Mesodermal cell (in vitro differentiated cells): Measurements from ENCODE around the gene PTEN.
"Not testable (repeated sequence)": the region's sequence is repeated elsewhere in the genome, so short reads cannot be mapped to it uniquely, and the experiment has no call there.

Experiments
- H3K27ac ChIP-seq: 2 replicates; pipeline ENCODE4 v1.7.0; 2013; ENCODE audit warnings: mild to moderate bottlenecking, low read depth, low read length, moderate library complexity; ENCODE audit not compliant: severe bottlenecking
- H3K36me3 ChIP-seq: 2 replicates; pipeline ENCODE4 v1.7.1; 2013; ENCODE audit warnings: mild to moderate bottlenecking, low read length, moderate library complexity; ENCODE audit not compliant: control insufficient read depth, insufficient read depth
- H3K4me1 ChIP-seq: one replicate; pipeline ENCODE4 v1.7.1; 2013; ENCODE audit warnings: mild to moderate bottlenecking, low read length; ENCODE audit not compliant: insufficient read depth, control insufficient read depth, poor library complexity, severe bottlenecking
- H3K4me3 ChIP-seq: 2 replicates; pipeline ENCODE4 v1.7.0; 2013; ENCODE audit warnings: low read length, control low read depth, mild to moderate bottlenecking; ENCODE audit not compliant: insufficient read depth, poor library complexity, severe bottlenecking; ENCODE audit errors: extremely low read depth
- H3K9me3 ChIP-seq: 2 replicates; pipeline ENCODE4 v1.7.1; 2013; ENCODE audit warnings: mild to moderate bottlenecking, low read length, moderate library complexity; ENCODE audit not compliant: control insufficient read depth
- WGBS, 2 experiments: methylation state at CpG; one replicate each; pipeline ENCODE4 v1.1.5; 2013; ENCODE audit warnings: missing lambda C conversion rate in 2 of 2; ENCODE audit not compliant: insufficient coverage in 2 of 2; 5-methylcytosine and 5-hydroxymethylcytosine counted together

Gene PTEN

DNA sequence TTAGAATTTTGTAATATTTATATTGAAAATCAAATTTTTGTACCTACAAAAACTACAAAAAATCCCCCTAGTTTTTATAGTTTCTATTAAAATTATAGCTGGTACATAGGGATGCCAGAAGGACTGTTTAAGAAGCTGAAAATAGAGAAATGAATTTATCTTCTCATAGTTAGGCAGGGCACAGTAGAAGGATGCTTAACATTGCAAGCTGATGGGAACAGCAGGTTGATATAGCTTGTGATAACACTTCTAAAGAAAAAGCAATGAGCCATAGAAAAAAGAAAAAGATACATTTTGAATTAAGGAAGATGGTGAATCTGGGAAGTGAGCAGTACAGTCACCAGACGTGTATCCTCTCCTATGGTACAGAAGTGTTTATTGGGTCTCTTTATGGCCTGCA lies 32.0 kb downstream of the PTEN start:
- peaks cover 13% of the 10 kb centered on the region for H3K36me3 ChIP-seq
- no peaks in the 10 kb centered on the region for H3K9me3 ChIP-seq
- no peak overlapping the region for H3K4me3 ChIP-seq
- WGBS, 2 experiments: 100% methylated on average over 1 of the region's 1 CpG; no CpG with 5 or more reads in 1 of the 2 experiments
- H3K4me1 ChIP-seq: no peaks in the 10 kb centered on the region
- no peak overlapping the region for H3K27ac ChIP-seq

DNA sequence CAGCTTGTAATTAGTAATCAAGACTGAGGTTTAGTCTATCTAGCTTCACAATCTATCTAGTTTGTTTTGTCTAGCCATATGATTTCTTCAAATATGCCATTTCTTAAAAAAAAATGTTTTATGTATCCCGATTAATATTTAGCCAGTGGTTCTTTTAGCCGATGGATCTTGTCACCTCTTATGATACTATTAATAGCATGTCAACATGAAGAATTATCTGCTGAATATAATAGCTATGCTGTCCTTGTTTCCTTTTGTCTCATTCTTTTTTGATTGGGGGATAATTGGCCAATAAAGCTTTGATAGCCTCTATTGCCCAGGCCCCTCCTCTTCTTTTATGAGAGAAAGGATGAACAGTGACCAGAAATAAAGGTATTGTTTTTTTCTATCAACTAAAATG lies 32.8 kb downstream of the PTEN start:
- Histone ChIP-seq H3K4me1 (no peaks in the 10 kb centered on the region), H3K36me3 (peaks cover 13% of the 10 kb centered on the region), H3K9me3 (no peaks in the 10 kb centered on the region), H3K27ac (no peak overlapping the region), H3K4me3 (no peak overlapping the region)
- no CpG with 5 or more reads among the region's 2 CpGs for WGBS, 2 experiments

DNA sequence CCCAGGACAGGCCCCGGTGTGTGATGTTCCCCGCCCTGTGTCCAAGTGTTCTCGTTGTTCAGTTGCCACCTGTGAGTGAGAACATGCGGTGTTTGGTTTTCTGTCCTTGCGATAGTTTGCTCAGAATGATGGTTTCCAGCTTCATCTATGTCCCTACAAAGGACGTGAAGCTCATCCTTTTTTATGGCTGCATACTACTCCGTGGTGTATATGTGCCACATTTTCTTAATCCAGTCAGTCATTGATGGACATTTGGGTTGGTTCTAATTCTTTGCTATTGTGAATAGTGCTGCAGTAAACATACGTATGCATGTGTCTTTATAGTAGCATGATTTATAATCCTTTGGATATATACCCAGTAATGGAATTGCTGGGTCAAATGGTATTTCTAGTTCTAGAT lies 34.5 kb downstream of the PTEN start:
- 89 to 97% methylated on average over 6 to 7 of the region's 8 CpGs for WGBS, 2 experiments
- not testable (repeated sequence) for H3K4me1 ChIP-seq, H3K9me3 ChIP-seq, H3K4me3 ChIP-seq, H3K27ac ChIP-seq
- H3K36me3 ChIP-seq: peaks cover 20% of the 10 kb centered on the region

DNA sequence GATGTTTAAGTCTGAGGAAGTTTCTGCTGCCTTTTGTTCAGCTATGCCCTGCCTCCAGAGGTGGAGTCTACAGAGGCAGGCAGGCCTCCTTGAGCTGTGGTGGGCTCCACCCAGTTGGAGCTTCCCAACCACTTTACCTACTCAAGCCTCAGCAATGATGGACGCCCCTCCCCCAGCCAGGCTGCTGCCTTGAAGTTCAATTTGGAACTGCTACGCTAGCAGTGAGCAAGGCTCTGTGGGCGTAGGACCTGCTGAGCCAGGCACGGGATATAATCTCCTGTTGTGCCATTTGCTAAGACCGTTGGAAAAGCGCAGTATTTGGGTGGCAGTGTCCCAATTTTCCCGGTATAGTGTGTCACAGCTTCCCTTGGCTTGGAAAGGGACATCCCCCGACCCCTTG lies 40.0 kb downstream of the PTEN start:
- not testable (repeated sequence) for H3K27ac ChIP-seq, H3K4me3 ChIP-seq, H3K4me1 ChIP-seq, H3K9me3 ChIP-seq
- WGBS, 2 experiments: 90 to 94% methylated on average over 8 of the region's 8 CpGs
- peaks cover 30% of the 10 kb centered on the region for H3K36me3 ChIP-seq

DNA sequence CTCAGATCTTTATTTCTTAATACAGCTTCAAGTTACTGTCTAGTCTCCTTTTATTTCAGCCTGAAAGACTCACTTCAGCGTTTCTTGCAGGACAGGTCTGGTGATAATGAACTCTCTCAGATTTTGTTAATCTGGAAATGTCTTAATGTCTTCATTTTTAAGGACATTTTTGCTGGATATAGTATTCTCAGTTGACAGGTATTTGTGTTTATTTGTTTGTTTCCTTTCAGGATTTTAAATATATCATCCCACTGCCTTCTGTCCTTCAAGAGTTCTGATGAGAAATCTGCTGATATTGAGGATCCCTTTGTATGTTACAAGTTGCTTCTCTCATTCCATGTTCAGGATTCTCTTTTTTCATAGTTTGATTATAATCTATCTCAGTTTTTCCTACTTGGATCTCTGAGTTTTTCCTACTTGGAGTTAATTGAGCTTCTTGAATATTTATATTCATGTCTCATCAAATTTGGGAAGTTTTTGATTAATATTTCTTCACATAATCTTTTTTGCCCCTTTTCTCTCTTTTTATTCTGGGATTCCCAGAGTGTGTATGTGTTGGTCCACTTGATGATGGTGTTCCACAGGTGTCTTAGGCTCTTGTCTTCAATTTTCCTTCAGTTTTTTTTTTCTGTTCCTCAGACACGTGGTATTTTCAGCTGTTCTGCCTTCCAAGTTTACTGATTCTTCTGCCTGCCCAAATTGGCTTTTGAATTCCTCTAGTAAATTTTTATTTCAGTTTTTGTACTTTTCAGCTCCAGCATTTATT lies 49.9 kb downstream of the PTEN start:
- Histone ChIP-seq H3K36me3 (peaks cover 29% of the 10 kb centered on the region), H3K9me3 (peaks cover 8% of the 10 kb centered on the region), H3K4me1 (peaks cover 11% of the 10 kb centered on the region), H3K4me3 (no peak overlapping the region), H3K27ac (no peak overlapping the region)
- 80 to 100% methylated on average over 1 to 2 of the region's 2 CpGs for WGBS, 2 experiments

DNA sequence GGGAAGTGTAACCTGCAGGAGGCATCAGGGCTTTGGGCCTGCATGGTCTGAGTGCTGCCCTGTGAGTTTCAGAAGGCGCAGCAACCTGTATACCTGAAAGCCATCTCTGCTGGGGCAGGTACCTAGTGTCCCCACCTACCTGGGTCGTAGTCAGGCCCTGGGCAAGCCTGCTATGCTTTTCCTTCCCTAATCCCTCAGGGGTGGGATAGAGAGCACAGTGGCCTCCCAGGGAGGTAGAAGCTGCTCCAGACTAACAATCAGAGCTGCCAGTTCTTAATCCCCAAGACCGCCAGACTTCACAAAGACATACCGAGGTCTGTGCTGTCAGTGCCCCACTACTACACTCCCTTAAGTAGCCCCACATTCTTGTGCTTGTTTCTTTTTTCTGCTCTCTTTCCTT lies 52.0 kb downstream of the PTEN start:
- Histone ChIP-seq H3K27ac (no peak overlapping the region), H3K36me3 (peaks cover 24% of the 10 kb centered on the region), H3K9me3 (peaks cover 8% of the 10 kb centered on the region), H3K4me3 (no peak overlapping the region), H3K4me1 (peaks cover 11% of the 10 kb centered on the region)
- 66% methylated on average over 3 of the region's 4 CpGs; no CpG with 5 or more reads in 1 of the 2 experiments for WGBS, 2 experiments

DNA sequence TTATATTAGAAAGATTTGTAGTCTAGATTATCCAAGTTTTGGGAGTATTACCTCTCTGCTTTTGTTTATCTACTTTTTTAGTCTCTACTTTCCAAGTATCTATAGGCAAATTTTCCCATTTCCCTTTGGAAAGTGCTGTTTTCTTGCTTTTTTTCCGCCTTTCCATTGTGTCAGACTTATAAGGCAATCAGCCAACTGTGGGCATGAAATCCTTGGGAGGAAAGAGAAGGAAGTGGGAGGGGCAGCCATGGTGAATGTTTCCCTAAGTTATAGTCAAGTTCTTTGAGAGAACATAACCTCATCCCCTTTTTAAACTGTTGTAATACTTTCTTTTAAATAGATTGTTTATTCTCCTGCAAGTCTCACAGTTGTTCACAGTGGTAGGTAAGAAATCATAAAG lies 52.6 kb downstream of the PTEN start:
- H3K27ac ChIP-seq: no peak overlapping the region
- whole genome bisulfite sequencing, 2 experiments: 60% methylated on average over 1 of the region's 1 CpG; no CpG with 5 or more reads in 1 of the 2 experiments
- peaks cover 11% of the 10 kb centered on the region for H3K4me1 ChIP-seq
- peaks cover 18% of the 10 kb centered on the region for H3K36me3 ChIP-seq
- H3K9me3 ChIP-seq: peaks cover 8% of the 10 kb centered on the region
- H3K4me3 ChIP-seq: no peak overlapping the region

DNA sequence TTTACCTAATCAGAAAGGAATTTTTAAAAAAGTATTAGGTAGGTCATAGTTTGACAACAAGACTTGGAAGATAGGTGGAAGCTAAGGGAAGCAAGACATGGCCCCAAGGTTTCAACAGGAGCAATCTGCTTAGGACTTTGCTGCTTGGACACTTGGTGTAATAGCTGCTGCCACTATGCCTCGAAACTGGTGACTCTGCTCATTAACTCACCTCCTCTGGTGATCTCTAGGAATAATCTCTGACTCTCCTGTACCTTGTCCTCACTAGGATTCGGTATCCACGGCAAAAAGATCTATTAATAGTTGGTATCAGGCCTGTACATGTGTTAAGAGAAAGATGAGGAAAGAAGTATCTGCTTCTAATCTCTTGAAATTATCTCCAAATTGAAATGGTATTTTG lies 53.1 kb downstream of the PTEN start:
- Histone ChIP-seq H3K4me3 (no peak overlapping the region), H3K36me3 (peaks cover 18% of the 10 kb centered on the region), H3K4me1 (peaks cover 11% of the 10 kb centered on the region), H3K27ac (no peak overlapping the region), H3K9me3 (peaks cover 8% of the 10 kb centered on the region)
- WGBS, 2 experiments: 88 to 100% methylated on average over 1 of the region's 3 CpGs

DNA sequence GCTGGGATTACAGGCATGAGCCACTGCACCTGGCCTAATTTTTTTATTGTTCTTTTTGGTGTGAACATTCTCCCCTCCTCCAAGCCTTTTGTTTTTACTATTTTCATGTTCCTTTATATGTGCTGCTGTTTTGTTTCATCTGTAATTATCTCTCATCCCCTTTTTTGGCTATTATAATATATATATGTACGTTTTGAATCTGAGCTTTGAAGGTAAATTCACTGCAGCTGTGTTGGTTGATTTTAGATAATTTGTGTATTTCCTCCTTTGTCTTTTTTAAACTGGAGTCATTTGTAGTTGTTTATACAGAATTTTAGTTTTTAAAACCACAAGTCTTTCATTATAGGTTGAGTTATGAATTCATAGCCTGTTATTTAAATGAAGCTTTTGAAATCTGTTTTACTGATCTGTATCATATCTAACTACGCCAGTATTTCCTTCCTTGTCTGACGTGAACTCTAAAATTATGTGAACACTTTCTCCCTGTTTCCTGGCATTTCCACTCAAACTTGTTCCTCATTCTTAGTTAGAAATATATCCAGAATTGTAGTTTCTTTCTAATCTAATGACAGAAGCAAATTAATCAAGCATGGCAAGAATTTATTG lies 54.9 kb downstream of the PTEN start:
- no peak overlapping the region for H3K27ac ChIP-seq
- H3K4me1 ChIP-seq: peaks cover 15% of the 10 kb centered on the region
- peaks cover 6% of the 10 kb centered on the region for H3K9me3 ChIP-seq
- WGBS, 2 experiments: 100% methylated on average over 1 of the region's 3 CpGs; no CpG with 5 or more reads in 1 of the 2 experiments
- no peak overlapping the region for H3K4me3 ChIP-seq
- H3K36me3 ChIP-seq: peaks cover 10% of the 10 kb centered on the region

DNA sequence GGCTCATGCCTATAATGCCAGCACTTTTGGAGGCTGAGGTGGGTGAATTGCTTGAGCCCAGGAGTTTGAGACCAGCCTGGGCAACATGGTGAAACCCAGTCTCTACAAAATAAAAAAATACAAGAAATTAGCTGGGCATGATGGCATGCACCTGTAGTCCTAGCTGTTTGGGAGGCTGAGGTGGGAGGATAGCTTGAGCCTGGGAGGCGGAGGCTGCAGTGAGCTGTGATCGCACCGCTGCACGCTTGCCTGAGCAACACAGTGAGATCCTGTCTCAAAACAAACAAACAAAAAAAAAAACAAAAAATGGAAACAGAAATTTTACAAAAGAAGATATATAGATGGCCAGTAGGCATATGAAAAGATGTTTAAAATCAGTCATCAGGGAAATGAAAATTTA lies 57.1 kb downstream of the PTEN start:
- Histone ChIP-seq H3K4me3 (no peak overlapping the region), H3K9me3 (no peaks in the 10 kb centered on the region), H3K27ac (no peak overlapping the region), H3K36me3 (peaks cover 5% of the 10 kb centered on the region), H3K4me1 (peaks cover 12% of the 10 kb centered on the region)
- 100% methylated on average over 1 of the region's 4 CpGs; no CpG with 5 or more reads in 1 of the 2 experiments for WGBS, 2 experiments
